ENCODE data around the gene ZNF462. TPM values are rescaled to one million over a fixed set of nuclear protein-coding genes. Genes with fewer than 3 reads are reported as not detected.
"Not testable (repeated sequence)": the region's sequence is repeated elsewhere in the genome, so short reads cannot be mapped to it uniquely, and the experiment has no call there.

Gene ZNF462
- total RNA-seq, 1 donor from 2014 or later, result 154 TPM

GRCh38 chr9:106981396-106982287 is 118.7 kb downstream of the ZNF462 start:
- no peaks in the 10 kb centered on the region for H3K9me3 Mint-ChIP-seq
- peaks cover 31% of the 10 kb centered on the region for H3K4me1 Mint-ChIP-seq
- H3K27me3 Mint-ChIP-seq (ENCODE audit: low read depth), result no peaks in the 10 kb centered on the region

GRCh38 chr9:106982636-106983035 is 119.7 kb downstream of the ZNF462 start:
- Mint-ChIP-seq H3K36me3 (peaks cover 72% of the 10 kb centered on the region), H3K4me3 (no peak overlapping the region), H3K27ac (peak overlapping the region; percentile 84), H3K4me1 (peaks cover 31% of the 10 kb centered on the region), H3K27me3 (ENCODE audit: low read depth) (no peaks in the 10 kb centered on the region), H3K9me3 (peaks cover 5% of the 10 kb centered on the region)
- DNase-seq (ENCODE audit: low spot score in 2 of 2, unreplicated experiment in 2 of 2), result no peak
- no peak for TF ChIP-seq CTCF (IDR thresholded peaks at IDR 0.05; ENCODE audit: unreplicated experiment)

More at GRCh38 chr9:106981396-106982287, 118.7 kb downstream of the ZNF462 start:
- no peak for DNase-seq (ENCODE audit: low spot score in 2 of 2, unreplicated experiment in 2 of 2)
- peak overlapping the region; percentile 21 for H3K27ac Mint-ChIP-seq
- peaks cover 72% of the 10 kb centered on the region for H3K36me3 Mint-ChIP-seq
- TF ChIP-seq CTCF (IDR thresholded peaks at IDR 0.05; ENCODE audit: unreplicated experiment), result no peak
- no peak overlapping the region for H3K4me3 Mint-ChIP-seq

- Mint-ChIP-seq H3K27me3 (ENCODE audit: low read depth) (no peaks in the 10 kb centered on the region), H3K9me3 (peaks cover 10% of the 10 kb centered on the region), H3K4me1 (peaks cover 31% of the 10 kb centered on the region), H3K4me3 (no peak overlapping the region), H3K36me3 (peaks cover 73% of the 10 kb centered on the region), H3K27ac (peak overlapping the region; percentile 84)
- DNase-seq (ENCODE audit: low spot score in 2 of 2, unreplicated experiment in 2 of 2), result no peak
- TF ChIP-seq CTCF (IDR thresholded peaks at IDR 0.05; ENCODE audit: unreplicated experiment), result no peak
Observed at GRCh38 chr9:106983346-106983745, 120.4 kb downstream of the ZNF462 start.

- not testable (repeated sequence) for H3K27me3 Mint-ChIP-seq (ENCODE audit: low read depth); DNase-seq (ENCODE audit: low spot score in 2 of 2, unreplicated experiment in 2 of 2)
- peaks cover 78% of the 10 kb centered on the region for H3K36me3 Mint-ChIP-seq
Observed at GRCh38 chr9:106989904-106990303, 126.9 kb downstream of the ZNF462 start.

GRCh38 chr9:106992186-106992585 is 129.2 kb downstream of the ZNF462 start:
- no peak overlapping the region for H3K27ac Mint-ChIP-seq
- no peak for DNase-seq (ENCODE audit: low spot score in 2 of 2, unreplicated experiment in 2 of 2)
- H3K27me3 Mint-ChIP-seq (ENCODE audit: low read depth), result no peaks in the 10 kb centered on the region
- no peak for TF ChIP-seq CTCF (IDR thresholded peaks at IDR 0.05; ENCODE audit: unreplicated experiment)
- peaks cover 12% of the 10 kb centered on the region for H3K4me1 Mint-ChIP-seq
- H3K9me3 Mint-ChIP-seq, result peaks cover 28% of the 10 kb centered on the region
- no peak overlapping the region for H3K4me3 Mint-ChIP-seq
- peaks cover 74% of the 10 kb centered on the region for H3K36me3 Mint-ChIP-seq

More at GRCh38 chr9:106989904-106990303, 126.9 kb downstream of the ZNF462 start:
- H3K4me3 Mint-ChIP-seq, H3K27ac Mint-ChIP-seq: not testable (repeated sequence)
- peaks cover 22% of the 10 kb centered on the region for H3K9me3 Mint-ChIP-seq
- peaks cover 12% of the 10 kb centered on the region for H3K4me1 Mint-ChIP-seq

GRCh38 chr9:106993603-106994002 is 130.6 kb downstream of the ZNF462 start:
- Mint-ChIP-seq H3K27me3 (ENCODE audit: low read depth) (no peaks in the 10 kb centered on the region), H3K4me1 (peaks cover 12% of the 10 kb centered on the region), H3K9me3 (peaks cover 18% of the 10 kb centered on the region), H3K36me3 (peaks cover 69% of the 10 kb centered on the region), H3K4me3 (no peak overlapping the region), H3K27ac (peak overlapping the region; percentile 1)
- no peak for TF ChIP-seq CTCF (IDR thresholded peaks at IDR 0.05; ENCODE audit: unreplicated experiment)
- DNase-seq (ENCODE audit: low spot score in 2 of 2, unreplicated experiment in 2 of 2), result no peak
